ENCODE measurements around the gene FRMD1.

FRMD1 gene

GRCh38 chr6:168043193-168043847, 35.7 kb downstream of the FRMD1 start:
- DNase-seq (ENCODE audit: low read depth in 2 of 2), result no peak

GRCh38 chr6:168042426-168043192, 36.4 kb downstream of the FRMD1 start:
- DNase-seq (ENCODE audit: low read depth in 2 of 2), result no peak

GRCh38 chr6:168041928-168042327, 37.1 kb downstream of the FRMD1 start:
- DNase-seq (ENCODE audit: low read depth in 2 of 2), result no peak

- no peak for DNase-seq (ENCODE audit: low read depth in 2 of 2)
These were observed 38.0 kb downstream of the FRMD1 start for GRCh38 chr6:168040856-168041496.

GRCh38 chr6:168039849-168040248, 39.2 kb downstream of the FRMD1 start:
- no peak for DNase-seq (ENCODE audit: low read depth in 2 of 2)

- DNase-seq (ENCODE audit: low read depth in 2 of 2), result no peak
These were observed 39.7 kb downstream of the FRMD1 start for GRCh38 chr6:168039301-168039700.

GRCh38 chr6:168038576-168039140, 40.4 kb downstream of the FRMD1 start:
- no peak for DNase-seq (ENCODE audit: low read depth in 2 of 2)

- no peak for DNase-seq (ENCODE audit: low read depth in 2 of 2)
These were observed 41.2 kb downstream of the FRMD1 start for GRCh38 chr6:168037856-168038255.

GRCh38 chr6:168037242-168037641, 41.8 kb downstream of the FRMD1 start:
- no peak for DNase-seq (ENCODE audit: low read depth in 2 of 2)

GRCh38 chr6:168035661-168036545, 43.1 kb downstream of the FRMD1 start:
- DNase-seq (ENCODE audit: low read depth in 2 of 2), result no peak

GRCh38 chr6:168035098-168035660, 43.8 kb downstream of the FRMD1 start:
- DNase-seq (ENCODE audit: low read depth in 2 of 2), result no peak

- DNase-seq (ENCODE audit: low read depth in 2 of 2), result no peak
These were observed 44.5 kb downstream of the FRMD1 start for GRCh38 chr6:168034537-168034936.

GRCh38 chr6:168033791-168034190, 45.2 kb downstream of the FRMD1 start:
- no peak for DNase-seq (ENCODE audit: low read depth in 2 of 2)

- no peak for DNase-seq (ENCODE audit: low read depth in 2 of 2)
These were observed 46.8 kb downstream of the FRMD1 start for GRCh38 chr6:168032005-168032760.

- no peak for DNase-seq (ENCODE audit: low read depth in 2 of 2)
These were observed 47.5 kb downstream of the FRMD1 start for GRCh38 chr6:168031411-168031971.

GRCh38 chr6:168030908-168031307, 48.1 kb downstream of the FRMD1 start:
- DNase-seq (ENCODE audit: low read depth in 2 of 2), result no peak

GRCh38 chr6:168030218-168030746, 48.7 kb downstream of the FRMD1 start:
- DNase-seq (ENCODE audit: low read depth in 2 of 2), result no peak

GRCh38 chr6:168029459-168030217, 49.4 kb downstream of the FRMD1 start:
- no peak for DNase-seq (ENCODE audit: low read depth in 2 of 2)

- DNase-seq (ENCODE audit: low read depth in 2 of 2), result no peak
These were observed 50.8 kb downstream of the FRMD1 start for GRCh38 chr6:168028181-168028580.
